Measurements from ENCODE around the gene OCA2.

Gene OCA2

DNA sequence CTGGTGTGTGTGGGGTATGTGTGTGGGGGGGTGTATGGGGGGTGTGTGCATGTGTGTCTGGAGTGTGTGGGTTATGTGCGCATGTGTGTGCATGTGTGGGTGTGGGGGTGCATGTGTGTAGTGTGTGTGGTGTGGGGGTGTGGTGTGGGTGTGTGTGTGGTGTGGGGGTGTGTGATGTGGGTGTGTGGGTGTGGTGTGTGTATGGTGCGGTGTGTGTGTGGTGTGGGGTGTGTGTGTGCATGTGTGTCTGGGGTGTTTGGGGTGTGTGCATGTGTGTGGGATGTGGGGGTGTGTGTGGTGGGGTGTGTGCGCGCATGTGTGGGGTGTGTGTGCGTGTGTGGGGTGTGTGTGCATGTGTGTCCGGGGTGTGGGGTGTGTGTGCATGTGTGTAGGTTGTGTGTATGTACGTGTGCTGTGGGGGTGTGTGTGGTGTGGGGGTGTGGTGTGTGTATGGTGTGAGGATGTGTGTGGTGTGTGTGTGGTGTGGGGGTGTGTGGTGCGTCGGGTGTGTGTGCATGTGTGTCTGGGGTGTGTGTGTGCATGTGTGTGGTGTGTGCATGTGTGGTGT, 6.2 kb upstream of the OCA2 start:
- no peak for DNase-seq (ENCODE audit: low read depth in 1 of 2, low spot score in 1 of 2)

GRCh38 chr15:28104326-28104725, 5.2 kb upstream of the OCA2 start:
- DNase-seq (ENCODE audit: low read depth in 1 of 2, low spot score in 1 of 2): no peak

- no peak for DNase-seq (ENCODE audit: low read depth in 1 of 2, low spot score in 1 of 2)
Measured at GRCh38 chr15:28103831-28104230, 4.7 kb upstream of the OCA2 start.

DNA sequence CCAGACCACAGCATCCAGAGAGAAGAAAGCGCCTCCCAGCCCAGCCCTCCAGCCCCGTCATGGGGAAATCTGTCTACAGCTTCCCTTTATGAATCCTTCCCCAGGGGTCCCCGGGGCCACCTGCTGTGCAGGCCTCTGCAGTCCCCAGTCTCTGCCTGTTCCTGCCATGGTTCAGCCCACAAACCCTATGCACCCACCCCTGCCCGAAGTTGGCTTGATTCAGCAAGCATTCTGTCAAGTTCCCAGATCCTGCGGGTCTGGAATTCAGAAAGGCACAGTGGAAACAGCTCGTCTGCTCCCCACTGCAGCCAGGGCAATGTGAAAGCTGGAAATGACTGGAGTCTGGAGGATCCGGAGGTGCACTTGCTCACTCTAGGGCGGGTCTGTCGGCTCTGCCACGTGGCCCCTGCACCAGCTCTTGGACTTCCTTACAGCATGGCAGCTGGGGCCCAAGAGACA, 2.9 kb upstream of the OCA2 start:
- DNase-seq (ENCODE audit: low read depth in 1 of 2, low spot score in 1 of 2): no peak

DNA sequence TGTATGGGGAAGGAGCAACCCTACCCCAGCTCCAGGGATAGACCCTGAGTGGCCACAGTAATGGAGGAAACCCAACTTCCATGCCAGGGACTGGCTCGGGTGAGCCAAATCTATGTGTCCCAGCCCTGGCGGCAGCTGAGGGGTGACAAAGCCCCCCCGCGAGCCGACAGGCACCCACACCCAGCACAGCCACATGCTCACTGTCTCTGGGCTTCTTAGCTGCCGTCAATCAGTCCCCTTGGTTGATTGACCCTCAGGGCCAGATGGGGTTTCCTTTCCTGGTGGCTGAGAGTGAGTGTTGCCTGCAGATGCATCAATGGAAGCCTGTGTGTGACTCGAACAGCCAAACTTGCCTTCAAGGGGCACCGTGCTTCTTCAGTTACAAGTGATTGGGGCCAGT, 2.1 kb upstream of the OCA2 start:
- no peak for DNase-seq (ENCODE audit: low read depth in 1 of 2, low spot score in 1 of 2)

DNA sequence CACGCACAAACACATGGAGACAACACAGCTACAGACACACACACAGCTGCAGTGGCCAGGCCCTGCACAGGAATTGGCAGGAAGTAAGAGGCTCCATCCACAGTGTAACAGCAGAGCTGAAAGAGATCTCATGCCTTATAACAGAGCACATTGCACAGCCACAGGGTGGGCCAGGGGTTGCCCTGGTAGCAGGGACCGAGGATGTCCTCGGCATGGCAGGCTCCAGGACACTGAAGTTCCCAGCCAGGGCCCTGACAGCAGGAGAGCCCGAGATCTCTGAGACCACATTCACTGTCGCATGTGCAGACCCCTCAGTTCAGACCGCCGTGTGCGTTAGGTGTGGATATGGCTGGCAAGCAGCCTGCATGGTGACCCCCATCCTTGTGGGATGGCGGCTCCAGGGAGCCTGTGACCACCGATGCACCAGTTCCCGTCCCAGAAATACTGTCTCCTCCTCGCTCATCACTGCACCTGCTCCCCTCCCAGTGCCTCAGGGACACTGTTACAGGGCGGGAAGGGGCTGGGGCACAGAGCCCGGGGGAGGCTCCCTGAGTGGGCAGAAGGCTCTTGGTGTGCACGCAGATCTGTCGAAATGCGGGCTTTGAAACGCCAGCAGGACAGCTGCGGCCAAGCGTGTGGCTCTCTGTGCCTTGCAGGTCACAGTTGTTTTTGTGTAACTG, 1.5 kb upstream of the OCA2 start:
- DNase-seq (ENCODE audit: low read depth in 1 of 2, low spot score in 1 of 2): no peak

DNA sequence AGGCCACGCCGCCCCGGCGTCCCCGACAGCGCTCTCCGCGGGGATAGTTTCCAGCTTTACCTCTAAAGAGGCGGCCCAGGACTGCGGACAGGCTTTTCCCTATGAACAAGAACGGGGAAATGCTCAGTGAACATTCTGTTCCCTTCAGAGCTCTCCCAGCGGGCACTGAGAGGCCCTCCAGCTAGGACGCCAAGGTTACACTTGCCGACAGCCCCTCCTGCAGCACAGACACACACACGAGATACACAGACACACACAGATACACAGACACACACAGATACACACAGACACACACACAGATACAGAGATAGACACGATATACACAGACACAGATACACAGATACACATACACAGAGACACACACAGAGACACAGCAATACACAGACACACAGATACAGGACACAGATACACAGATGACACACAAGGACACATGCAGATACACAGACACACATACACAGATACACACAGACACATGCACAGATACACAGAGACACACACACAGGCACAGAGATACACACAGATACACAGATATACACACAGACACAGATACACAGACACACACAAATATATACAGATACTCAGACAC, 533 bp upstream of the OCA2 start:
- DNase-seq (ENCODE audit: low read depth in 1 of 2, low spot score in 1 of 2): no peak

GRCh38 chr15:28098360-28098765, 752 bp downstream of the OCA2 start:
- no peak for DNase-seq (ENCODE audit: low read depth in 1 of 2, low spot score in 1 of 2)

DNA sequence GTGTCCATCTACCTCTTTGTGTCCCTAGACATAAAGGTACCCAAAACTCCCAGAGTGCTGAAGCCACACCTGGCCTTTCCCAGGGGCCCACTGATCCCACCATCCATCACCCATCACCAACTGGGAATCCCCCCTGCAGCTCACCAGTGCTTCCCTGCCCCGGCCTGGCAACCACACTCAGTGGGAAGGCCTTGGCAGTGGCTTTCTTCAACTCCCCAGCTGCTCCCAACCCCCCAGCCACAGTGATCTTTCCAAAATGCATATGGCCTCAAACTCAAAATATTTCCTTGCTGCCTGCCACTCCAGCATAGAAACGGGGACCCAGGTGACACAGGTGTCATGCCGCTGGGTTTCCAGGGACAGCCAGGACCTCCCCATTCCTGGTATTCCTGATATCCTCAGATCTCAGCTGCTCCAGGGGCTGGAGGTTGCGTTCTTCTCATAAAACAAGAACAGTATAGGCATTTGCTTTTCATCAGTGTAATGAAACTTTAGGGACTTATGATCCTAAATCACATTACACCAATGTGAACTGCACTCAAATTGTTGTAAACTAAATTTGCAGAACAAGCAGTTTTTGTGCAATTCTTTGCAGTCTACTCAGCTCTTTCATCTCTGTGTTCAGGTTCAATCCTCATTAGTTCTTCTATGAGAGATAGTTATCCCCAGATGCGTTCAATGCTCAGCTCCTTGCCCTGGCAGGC, 1.3 kb downstream of the OCA2 start:
- no peak for DNase-seq (ENCODE audit: low read depth in 1 of 2, low spot score in 1 of 2)

GRCh38 chr15:28096670-28097431, 2.3 kb downstream of the OCA2 start:
- DNase-seq (ENCODE audit: low read depth in 1 of 2, low spot score in 1 of 2): no peak

DNA sequence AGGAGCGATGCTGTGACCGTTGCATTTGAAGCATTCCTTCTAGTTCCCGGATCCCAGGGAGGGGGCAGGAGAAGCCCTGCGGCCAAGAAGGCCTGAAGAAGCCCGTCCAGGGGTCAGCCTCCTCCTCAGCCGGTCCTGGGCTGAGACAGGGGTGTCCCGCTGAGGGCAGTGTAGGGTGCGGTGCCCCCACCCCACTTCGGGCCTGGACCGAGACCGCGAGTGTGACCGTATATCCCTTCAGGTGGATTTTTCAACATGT, 2.8 kb downstream of the OCA2 start:
- DNase-seq (ENCODE audit: low read depth in 1 of 2, low spot score in 1 of 2): no peak

- DNase-seq (ENCODE audit: low read depth in 1 of 2, low spot score in 1 of 2): no peak
Measured at GRCh38 chr15:28094732-28095521, 4.2 kb downstream of the OCA2 start.

GRCh38 chr15:28093752-28094535, 5.2 kb downstream of the OCA2 start:
- no peak for DNase-seq (ENCODE audit: low read depth in 1 of 2, low spot score in 1 of 2)

DNA sequence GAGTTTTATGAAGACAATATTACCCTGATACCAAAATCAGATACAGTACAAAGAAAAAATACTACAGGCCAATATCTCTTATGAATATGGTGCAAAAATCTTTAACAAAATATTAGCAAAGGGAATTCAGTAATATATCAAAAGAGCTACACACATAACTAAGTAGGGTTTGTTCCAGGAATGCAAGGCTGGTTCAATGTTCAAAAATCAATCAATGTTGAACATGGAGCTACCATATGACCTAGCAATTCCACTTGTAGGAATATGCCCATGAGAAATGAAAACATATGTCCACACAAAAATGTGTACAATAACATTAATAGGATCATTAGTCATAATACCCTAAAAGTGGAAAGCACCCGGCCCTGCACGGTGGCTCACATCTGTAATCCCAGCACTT, 7.8 kb downstream of the OCA2 start:
- no peak for DNase-seq (ENCODE audit: low read depth in 1 of 2, low spot score in 1 of 2)

- no peak for DNase-seq (ENCODE audit: low read depth in 1 of 2, low spot score in 1 of 2)
Measured at GRCh38 chr15:28086175-28086703, 12.9 kb downstream of the OCA2 start.

DNA sequence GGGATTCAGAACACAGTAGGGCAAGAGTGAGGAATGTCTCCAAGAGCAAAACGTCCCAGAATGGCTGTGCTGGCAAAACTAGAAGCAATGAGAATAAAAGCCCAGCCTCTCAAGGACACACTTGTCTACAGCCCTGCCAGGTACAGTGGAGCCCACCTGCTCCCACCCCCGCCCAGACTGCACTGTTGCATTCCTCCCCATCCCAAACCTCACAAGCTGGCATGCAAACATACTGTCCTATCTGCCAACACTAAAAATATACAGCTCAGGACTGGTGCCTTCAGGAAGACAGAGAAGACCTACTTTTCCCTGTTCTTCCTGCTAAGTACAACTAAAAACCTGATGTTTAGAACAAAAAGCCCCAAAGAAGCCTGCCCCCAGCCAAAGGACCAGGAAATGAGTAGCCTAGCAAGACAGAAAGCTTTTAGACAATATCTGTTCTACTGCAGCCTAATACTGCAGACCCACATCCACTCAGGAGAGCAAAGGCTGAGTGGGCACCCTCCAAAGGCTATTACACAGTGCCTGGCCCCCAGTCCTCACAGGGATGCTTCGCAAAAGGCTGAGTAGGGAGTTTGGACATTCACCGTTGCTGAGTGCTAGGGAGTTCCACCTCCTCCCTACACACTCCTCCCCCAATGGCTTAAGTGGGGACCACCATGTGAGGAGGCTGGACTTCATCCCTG, 13.5 kb downstream of the OCA2 start:
- DNase-seq (ENCODE audit: low read depth in 1 of 2, low spot score in 1 of 2): no peak

- DNase-seq (ENCODE audit: low read depth in 1 of 2, low spot score in 1 of 2): no peak
Measured at GRCh38 chr15:28084547-28084946, 14.6 kb downstream of the OCA2 start.

GRCh38 chr15:28082891-28083684, 16.0 kb downstream of the OCA2 start:
- DNase-seq (ENCODE audit: low read depth in 1 of 2, low spot score in 1 of 2): no peak

DNA sequence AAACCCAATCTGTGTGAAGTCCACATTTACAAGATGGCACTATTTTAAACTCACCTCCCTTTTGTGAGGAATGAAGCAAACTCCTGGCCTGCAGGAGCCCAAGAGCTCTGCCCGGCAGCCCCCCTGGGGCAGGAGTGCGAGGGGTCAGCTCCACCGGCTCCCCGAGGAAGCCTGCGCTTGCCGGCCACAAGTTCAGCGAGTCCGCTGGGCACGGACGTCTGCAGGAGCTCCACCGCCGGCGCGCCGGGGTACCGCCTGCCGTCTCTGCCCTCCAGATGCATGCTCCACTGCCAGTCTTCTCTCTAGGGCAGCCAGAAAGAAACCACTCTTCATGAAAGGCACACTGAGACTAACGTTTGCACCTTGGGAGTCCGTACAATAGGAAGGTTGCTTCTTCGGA, 17.5 kb downstream of the OCA2 start:
- DNase-seq (ENCODE audit: low read depth in 1 of 2, low spot score in 1 of 2): no peak

All from stimulated activated CD4-positive, alpha-beta T cell treated with anti-CD3 and anti-CD28 coated beads, Interleukin-15, amount 100 ng/mL, for 1 hour (primary cell).